Neural cell (in vitro differentiated cells): ENCODE results near the gene EIF1AD.

ENCODE experiments used
- EZH2 ChIP-seq: fragments of 200-600, 300-800 bp; shearing (Covaris generic), sonication (generic); IDR thresholded peaks from 2 replicates; pipeline ENCODE4 v1.6.1; 2014; ENCODE audit warnings: antibody characterized with exemption, low read length, borderline replicate concordance, mild to moderate bottlenecking; ENCODE audit not compliant: insufficient read depth, poor library complexity, severe bottlenecking
- POLR2AphosphoS5 ChIP-seq: IDR thresholded peaks from 2 replicates; pipeline ENCODE4 v1.6.1; 2012
- RAD21 ChIP-seq: fragments of 450-650 bp; conservative IDR thresholded peaks from 2 replicates; pipeline ENCODE4 v1.6.1; 2014; ENCODE audit warnings: antibody characterized with exemption, mild to moderate bottlenecking, moderate library complexity
- TAF1 ChIP-seq: IDR thresholded peaks from 2 replicates; pipeline ENCODE4 v1.6.1; 2012; ENCODE audit warnings: low read depth
- TF ChIP-seq, protein P1 (sequence below): fragments of 450-650 bp; IDR thresholded peaks from 2 replicates; pipeline ENCODE4 v1.5.1; 2014; ENCODE audit warnings: antibody characterized with exemption, mild to moderate bottlenecking, moderate library complexity; ENCODE audit not compliant: poor library complexity, severe bottlenecking
- TF ChIP-seq, protein P2 (sequence below): IDR thresholded peaks from 2 replicates; pipeline ENCODE4 v1.6.1; 2012; ENCODE audit warnings: borderline replicate concordance

DNA sequence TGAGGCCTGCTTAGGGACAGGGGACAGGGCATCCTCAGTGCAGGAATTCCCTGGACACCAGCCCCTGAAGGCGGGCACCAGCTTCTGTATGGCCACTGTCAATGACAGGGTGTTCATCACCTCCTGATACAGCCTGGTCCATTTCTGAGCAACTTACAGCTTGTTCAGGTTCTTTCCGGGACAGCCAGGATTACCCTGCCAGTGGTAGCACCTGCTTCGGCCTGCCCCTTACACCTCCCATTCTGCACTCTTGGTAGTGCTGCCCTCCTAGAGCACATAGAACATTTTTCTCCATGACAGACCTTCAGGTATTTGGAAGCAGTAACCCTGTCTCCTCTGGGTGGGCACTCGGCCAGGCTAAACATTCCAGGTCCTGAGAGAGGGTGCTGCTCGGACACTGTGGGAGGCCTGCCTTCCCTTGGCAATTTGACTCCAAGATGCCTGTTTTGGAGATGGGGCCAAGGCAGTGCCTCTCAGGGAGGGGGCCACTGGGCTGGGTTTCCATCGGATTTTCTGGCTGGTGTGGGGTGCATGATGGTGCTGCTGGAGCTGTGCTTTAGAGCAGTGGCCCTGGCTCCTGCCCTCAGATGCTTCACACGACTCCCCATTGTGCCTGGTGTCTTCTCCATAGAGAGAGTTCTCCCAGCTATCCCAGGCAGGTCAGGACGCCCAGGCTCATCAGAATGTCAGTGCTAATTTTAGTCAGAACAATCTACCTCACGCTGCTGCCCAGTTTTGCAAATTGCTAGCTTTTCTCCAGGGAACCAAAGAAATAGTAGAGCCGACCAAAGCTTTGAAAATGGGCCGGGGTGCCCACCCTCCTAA lies 45.8 kb upstream of the EIF1AD start:
- TF ChIP-seq, protein P1, sequence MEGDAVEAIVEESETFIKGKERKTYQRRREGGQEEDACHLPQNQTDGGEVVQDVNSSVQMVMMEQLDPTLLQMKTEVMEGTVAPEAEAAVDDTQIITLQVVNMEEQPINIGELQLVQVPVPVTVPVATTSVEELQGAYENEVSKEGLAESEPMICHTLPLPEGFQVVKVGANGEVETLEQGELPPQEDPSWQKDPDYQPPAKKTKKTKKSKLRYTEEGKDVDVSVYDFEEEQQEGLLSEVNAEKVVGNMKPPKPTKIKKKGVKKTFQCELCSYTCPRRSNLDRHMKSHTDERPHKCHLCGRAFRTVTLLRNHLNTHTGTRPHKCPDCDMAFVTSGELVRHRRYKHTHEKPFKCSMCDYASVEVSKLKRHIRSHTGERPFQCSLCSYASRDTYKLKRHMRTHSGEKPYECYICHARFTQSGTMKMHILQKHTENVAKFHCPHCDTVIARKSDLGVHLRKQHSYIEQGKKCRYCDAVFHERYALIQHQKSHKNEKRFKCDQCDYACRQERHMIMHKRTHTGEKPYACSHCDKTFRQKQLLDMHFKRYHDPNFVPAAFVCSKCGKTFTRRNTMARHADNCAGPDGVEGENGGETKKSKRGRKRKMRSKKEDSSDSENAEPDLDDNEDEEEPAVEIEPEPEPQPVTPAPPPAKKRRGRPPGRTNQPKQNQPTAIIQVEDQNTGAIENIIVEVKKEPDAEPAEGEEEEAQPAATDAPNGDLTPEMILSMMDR, result no peak
- no peak for TF ChIP-seq TAF1
- TF ChIP-seq EZH2, result no peak
- TF ChIP-seq POLR2AphosphoS5, result no peak
- no peak for TF ChIP-seq RAD21
- TF ChIP-seq, protein P2, sequence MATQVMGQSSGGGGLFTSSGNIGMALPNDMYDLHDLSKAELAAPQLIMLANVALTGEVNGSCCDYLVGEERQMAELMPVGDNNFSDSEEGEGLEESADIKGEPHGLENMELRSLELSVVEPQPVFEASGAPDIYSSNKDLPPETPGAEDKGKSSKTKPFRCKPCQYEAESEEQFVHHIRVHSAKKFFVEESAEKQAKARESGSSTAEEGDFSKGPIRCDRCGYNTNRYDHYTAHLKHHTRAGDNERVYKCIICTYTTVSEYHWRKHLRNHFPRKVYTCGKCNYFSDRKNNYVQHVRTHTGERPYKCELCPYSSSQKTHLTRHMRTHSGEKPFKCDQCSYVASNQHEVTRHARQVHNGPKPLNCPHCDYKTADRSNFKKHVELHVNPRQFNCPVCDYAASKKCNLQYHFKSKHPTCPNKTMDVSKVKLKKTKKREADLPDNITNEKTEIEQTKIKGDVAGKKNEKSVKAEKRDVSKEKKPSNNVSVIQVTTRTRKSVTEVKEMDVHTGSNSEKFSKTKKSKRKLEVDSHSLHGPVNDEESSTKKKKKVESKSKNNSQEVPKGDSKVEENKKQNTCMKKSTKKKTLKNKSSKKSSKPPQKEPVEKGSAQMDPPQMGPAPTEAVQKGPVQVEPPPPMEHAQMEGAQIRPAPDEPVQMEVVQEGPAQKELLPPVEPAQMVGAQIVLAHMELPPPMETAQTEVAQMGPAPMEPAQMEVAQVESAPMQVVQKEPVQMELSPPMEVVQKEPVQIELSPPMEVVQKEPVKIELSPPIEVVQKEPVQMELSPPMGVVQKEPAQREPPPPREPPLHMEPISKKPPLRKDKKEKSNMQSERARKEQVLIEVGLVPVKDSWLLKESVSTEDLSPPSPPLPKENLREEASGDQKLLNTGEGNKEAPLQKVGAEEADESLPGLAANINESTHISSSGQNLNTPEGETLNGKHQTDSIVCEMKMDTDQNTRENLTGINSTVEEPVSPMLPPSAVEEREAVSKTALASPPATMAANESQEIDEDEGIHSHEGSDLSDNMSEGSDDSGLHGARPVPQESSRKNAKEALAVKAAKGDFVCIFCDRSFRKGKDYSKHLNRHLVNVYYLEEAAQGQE, result no peak
